Sigmoid colon (tissue), 7 donors: ENCODE results near the gene AVEN. TPM values are rescaled to one million over a fixed set of nuclear protein-coding genes. Genes with fewer than 3 reads are reported as not detected.

Experiments
- DNase-seq: peaks from one replicate; pipeline ENCODE4 v3.0.0-alpha.2; 2019
- H3K27ac ChIP-seq, 4 donors: fragments of 200-600 bp; sonication (generic); one replicate each; pipeline ENCODE4 v1.5.1; 2016 to 2019; ENCODE audit warnings: mild to moderate bottlenecking in 1 of 4
- H3K27me3 ChIP-seq, 3 donors: fragments of 200-600 bp; sonication (generic); one replicate each; pipeline ENCODE4 v1.5.1; 2019; ENCODE audit warnings: mild to moderate bottlenecking in 1 of 3
- H3K36me3 ChIP-seq, 4 donors: fragments of 200-600 bp; sonication (generic); one replicate each; pipeline ENCODE4 v1.5.1; 2016 to 2019
- H3K4me1 ChIP-seq, 4 donors: fragments of 200-600 bp; sonication (generic); one replicate each; pipeline ENCODE4 v1.5.1; 2017 to 2019
- H3K4me3 ChIP-seq, 4 donors: fragments of 200-600 bp; sonication (generic); one replicate each; pipeline ENCODE4 v1.5.1; 2017 to 2019; ENCODE audit warnings: mild to moderate bottlenecking in 2 of 4, moderate library complexity in 1 of 4
- H3K9me3 ChIP-seq, 4 donors: fragments of 200-600 bp in 3 of 4; sonication (generic) in 3 of 4; one replicate each; pipeline versions ENCODE4 v1.5.1 to v1.6.1; 2013 to 2019
- CTCF ChIP-seq, 4 experiments: fragments of 450-650 bp in 3 of 4; fragments of 200-600 bp in 1 of 4; IDR thresholded peaks; one replicate each; pipeline ENCODE4 v1.5.1; 2016 to 2019; ENCODE audit warnings: antibody characterized with exemption in 4 of 4, mild to moderate bottlenecking in 3 of 4, moderate library complexity in 2 of 4
- EP300 ChIP-seq, 4 donors: sonication (generic); formaldehyde crosslinking; IDR thresholded peaks; one replicate each; pipeline ENCODE4 v1.6.1; 2017; ENCODE audit warnings: antibody characterized with exemption in 4 of 4
- POLR2A ChIP-seq, 2 donors: fragments of 450-650 bp; IDR thresholded peaks; one replicate each; pipeline ENCODE4 v1.6.1; 2016; ENCODE audit warnings: antibody characterized with exemption in 2 of 2, mild to moderate bottlenecking in 2 of 2, moderate library complexity in 2 of 2
- POLR2AphosphoS5 ChIP-seq, 4 donors: sonication (generic); formaldehyde crosslinking; IDR thresholded peaks; one replicate each; pipeline ENCODE4 v1.6.1; 2017; ENCODE audit warnings: antibody characterized with exemption in 4 of 4
- WGBS, 2 donors: extraction: QIAGEN DNeasy Blood & Tissue Kit; methylation state at CpG; one replicate each; pipeline ENCODE4 v1.1.7; 2013; 5-methylcytosine and 5-hydroxymethylcytosine counted together
- intact Hi-C: fragments of 100-400 bp; cut with DNase I; formaldehyde crosslinking; loops from one replicate; pipeline ENCODE4 v1.15.1; 2023
- polyA plus RNA-seq, 3 donors: library from polyadenylated mRNA; stranded (reverse); fragments of 200-250 nt; gene quantifications; one replicate each; pipeline ENCODE4 v1.2.3, GENCODE V29; 2013
- total RNA-seq, 4 donors: library from RNA; depleted of rRNA; stranded (reverse); fragments of >200 nt; gene quantifications; one replicate each; pipeline ENCODE4 v1.1.0, GENCODE V29; 2016
- donor health status: healthy with polysubstance abuse.
- donor health status: Bipolar disorder and iron deficiency.
- donor health status: healthy.

The AVEN gene
- total and polyA plus RNA-seq, 7 donors: 9.2 to 23.3 (median 15.0) TPM

GRCh38 chr15:34076785-34077184 is 37.8 kb upstream of the AVEN start:
- Histone ChIP-seq H3K36me3 (no peaks in the 10 kb centered on the region), H3K9me3 (no peaks in the 10 kb centered on the region), H3K4me3 (no peak overlapping the region), H3K27ac (no peak overlapping the region), H3K4me1 (no peaks in the 10 kb centered on the region), H3K27me3 (no peaks in the 10 kb centered on the region)
- TF ChIP-seq POLR2A (IDR thresholded peaks at IDR 0.05) (no peak), EP300 (IDR thresholded peaks at IDR 0.05) (no peak), CTCF (IDR thresholded peaks at IDR 0.05) (no peak), POLR2AphosphoS5 (IDR thresholded peaks at IDR 0.05) (no peak)
- WGBS, 2 donors: 95 to 97% methylated on average over 4 of the region's 4 CpGs
- DNase-seq: no peak
- intact Hi-C loops: no loop called here

GRCh38 chr15:34070003-34070402 is 31.0 kb upstream of the AVEN start:
- H3K27me3 ChIP-seq: no peaks in the 10 kb centered on the region
- no peak overlapping the region for H3K4me3 ChIP-seq
- no peak for DNase-seq
- H3K4me1 ChIP-seq: no peaks in the 10 kb centered on the region
- intact Hi-C loops: no loop called here
- TF ChIP-seq EP300 (IDR thresholded peaks at IDR 0.05) (no peak), POLR2A (IDR thresholded peaks at IDR 0.05) (no peak)
- WGBS, 2 donors: 90 to 91% methylated on average over 6 of the region's 6 CpGs
- no peaks in the 10 kb centered on the region for H3K9me3 ChIP-seq
- H3K27ac ChIP-seq: no peak overlapping the region
- no peaks in the 10 kb centered on the region for H3K36me3 ChIP-seq

- Histone ChIP-seq H3K9me3 (no peaks in the 10 kb centered on the region), H3K27me3 (no peaks in the 10 kb centered on the region), H3K4me1 (peaks cover 0 to 6% (median 2%) of the 10 kb centered on the region in 4 donors), H3K36me3 (no peaks in the 10 kb centered on the region), H3K27ac (no peak overlapping the region), H3K4me3 (no peak overlapping the region)
- TF ChIP-seq POLR2A (IDR thresholded peaks at IDR 0.05): no peak
- no peak for TF ChIP-seq CTCF (IDR thresholded peaks at IDR 0.05)
- no peak for TF ChIP-seq EP300 (IDR thresholded peaks at IDR 0.05)
- no peak for TF ChIP-seq POLR2AphosphoS5 (IDR thresholded peaks at IDR 0.05)
- no peak for DNase-seq
- WGBS, 2 donors: 88 to 92% methylated on average over 8 of the region's 8 CpGs
- intact Hi-C loops: loop anchor here (10.0 kb wide), 1 partner anchor 519 kb away; the partner anchor contains the start of gene GOLGA8B
These were observed 26.9 kb upstream of the AVEN start for GRCh38 chr15:34065941-34066340.

- no peak for DNase-seq
- no peaks in the 10 kb centered on the region for H3K27me3 ChIP-seq
- no peak overlapping the region for H3K27ac ChIP-seq
- TF ChIP-seq POLR2A (IDR thresholded peaks at IDR 0.05) (no peak), CTCF (IDR thresholded peaks at IDR 0.05) (no peak), EP300 (IDR thresholded peaks at IDR 0.05) (no peak), POLR2AphosphoS5 (IDR thresholded peaks at IDR 0.05) (no peak)
- no peaks in the 10 kb centered on the region for H3K36me3 ChIP-seq
- intact Hi-C loops: loop anchor here (10.0 kb wide), 1 partner anchor 520 kb away; the partner anchor contains the start of gene GOLGA8B
- WGBS, 2 donors: 89 to 92% methylated on average over 3 of the region's 3 CpGs
- peaks cover 0 to 6% (median 2%) of the 10 kb centered on the region in 4 donors for H3K4me1 ChIP-seq
- H3K9me3 ChIP-seq: no peaks in the 10 kb centered on the region
- H3K4me3 ChIP-seq: no peak overlapping the region
These were observed 26.3 kb upstream of the AVEN start for GRCh38 chr15:34065261-34065660.

GRCh38 chr15:34064438-34064837 is 25.4 kb upstream of the AVEN start:
- H3K27ac ChIP-seq: no peak overlapping the region
- no peaks in the 10 kb centered on the region for H3K36me3 ChIP-seq
- no peak for DNase-seq
- 0% methylated on average over 1 of the region's 1 CpG for WGBS, 2 donors
- no peaks in the 10 kb centered on the region for H3K27me3 ChIP-seq
- no peaks in the 10 kb centered on the region for H3K9me3 ChIP-seq
- TF ChIP-seq POLR2AphosphoS5 (IDR thresholded peaks at IDR 0.05) (no peak), POLR2A (IDR thresholded peaks at IDR 0.05) (no peak), EP300 (IDR thresholded peaks at IDR 0.05) (no peak), CTCF (IDR thresholded peaks at IDR 0.05) (no peak)
- H3K4me1 ChIP-seq: peaks cover 0 to 6% (median 2%) of the 10 kb centered on the region in 4 donors
- H3K4me3 ChIP-seq: no peak overlapping the region
- intact Hi-C loops: loop anchor here (10.0 kb wide), 1 partner anchor 520 kb away; the partner anchor contains the start of gene GOLGA8B
